CD4-positive, alpha-beta T cell treated with Interleukin-17A for 4 hours (primary cell): ENCODE measurements around the gene RBPJL.

Experiments
- DNase-seq: peaks from one replicate; pipeline ENCODE4 v3.0.0-alpha.2; 2020; ENCODE audit warnings: mixed read lengths

RBPJL gene

DNA sequence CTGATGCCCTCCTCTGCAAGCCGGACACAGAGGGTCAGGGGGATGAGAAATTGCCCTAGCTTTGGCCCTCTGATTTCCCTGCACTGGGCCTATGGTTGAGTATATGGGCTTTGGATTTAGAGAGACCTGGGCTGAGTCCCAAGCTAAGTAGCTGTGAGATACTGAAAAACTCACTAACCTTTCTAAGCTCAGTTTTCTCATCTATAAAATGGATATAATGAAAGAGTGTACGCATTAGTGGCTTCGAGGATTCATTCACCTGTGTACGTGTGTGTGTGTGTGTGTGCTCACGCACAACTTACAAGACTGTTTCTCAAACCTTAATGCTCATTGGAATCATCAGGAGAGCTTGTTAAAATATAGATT lies 12.7 kb upstream of the RBPJL start:
- no peak for DNase-seq

DNA sequence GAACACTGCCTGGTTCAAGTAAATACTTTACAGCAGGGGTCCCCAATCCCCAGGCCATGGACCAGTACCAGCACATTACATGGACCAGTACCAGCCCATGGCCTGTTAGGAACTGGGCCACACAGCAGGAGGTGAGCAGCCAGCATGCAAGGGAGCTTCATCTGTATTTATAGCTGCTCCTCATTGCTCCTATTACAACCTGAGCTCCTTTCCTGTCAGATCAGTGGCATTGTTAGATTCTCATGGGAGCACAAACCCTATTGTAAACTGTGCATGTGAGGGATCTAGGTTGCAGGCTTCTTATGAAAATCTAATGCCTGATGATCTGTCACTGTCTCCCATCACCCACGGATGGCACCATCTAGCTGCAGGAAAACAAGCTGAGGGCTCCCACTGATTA lies 12.0 kb upstream of the RBPJL start:
- no peak for DNase-seq

DNA sequence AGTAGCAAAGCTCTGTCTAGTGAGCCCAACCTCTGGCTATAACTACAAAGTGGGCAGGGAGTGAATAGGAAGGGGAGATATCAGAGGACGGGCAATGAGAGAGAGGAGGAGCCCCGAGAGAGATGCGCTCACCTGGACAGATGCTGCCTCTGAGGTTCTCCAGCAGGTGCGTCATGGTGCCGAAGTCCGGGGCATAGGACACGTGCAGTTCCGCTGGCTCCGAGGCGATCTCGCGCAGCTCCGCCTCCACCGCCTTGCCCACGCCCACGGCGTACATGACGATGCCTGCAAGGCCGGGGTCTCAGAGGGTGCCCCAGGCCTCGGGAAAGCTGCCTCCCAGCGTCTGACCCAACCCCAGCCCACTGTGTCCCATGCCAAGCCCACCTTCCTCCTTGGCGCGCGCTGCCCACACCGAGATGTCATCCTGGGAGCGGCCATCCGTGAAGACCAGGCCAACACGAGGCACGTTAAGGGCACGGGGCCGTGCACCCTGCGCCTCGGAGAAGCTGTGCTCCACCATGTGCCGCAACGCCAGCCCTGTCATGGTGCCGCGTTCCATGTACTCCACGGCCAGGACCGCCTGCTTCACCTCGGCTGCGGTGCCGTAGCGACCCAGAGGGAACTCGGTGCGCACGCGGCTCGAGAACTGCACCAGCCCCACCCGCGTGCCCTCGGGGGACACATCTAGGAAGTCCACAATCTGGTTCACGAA lies 8.7 kb upstream of the RBPJL start:
- DNase-seq = no peak

DNA sequence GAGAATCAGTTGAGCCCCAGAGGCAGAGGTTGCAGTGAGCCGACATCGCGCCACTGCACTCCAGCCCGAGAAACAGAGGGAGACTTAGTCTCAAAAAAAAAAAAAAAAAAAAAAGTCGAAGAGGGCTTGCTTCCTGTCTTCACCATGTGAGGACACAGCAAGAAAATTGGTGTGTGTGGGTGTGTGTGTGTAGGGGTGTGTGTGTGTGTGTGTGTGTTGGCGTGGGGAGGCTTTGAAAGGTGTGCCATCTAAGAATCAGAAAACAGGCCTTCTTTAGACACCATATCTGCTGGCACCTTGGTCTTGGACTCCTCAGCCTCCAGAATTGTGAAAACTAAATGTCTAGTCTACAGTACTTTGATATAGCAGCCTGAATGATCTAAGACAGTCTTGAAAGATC lies 6.9 kb upstream of the RBPJL start:
- DNase-seq = no peak

DNA sequence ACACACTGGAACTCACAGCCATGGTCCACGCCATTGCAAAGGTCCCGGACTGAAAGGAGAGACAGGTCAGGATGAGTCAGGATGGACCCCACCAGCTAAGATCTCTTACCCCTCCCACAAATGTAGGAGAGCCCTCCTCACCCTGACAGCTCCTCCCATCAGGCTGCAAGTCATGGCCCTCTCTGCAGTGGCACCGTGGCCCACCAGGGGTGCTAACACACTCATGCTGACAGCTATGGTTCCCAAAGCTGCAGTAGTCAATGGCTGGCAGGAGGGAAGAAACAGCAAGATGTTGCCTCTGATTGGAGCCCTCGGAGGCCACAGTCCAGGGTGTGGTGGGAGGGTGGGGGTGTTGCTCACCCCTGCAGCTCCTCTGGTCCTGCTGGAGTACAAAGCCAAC lies 5.7 kb upstream of the RBPJL start:
- peak; percentile 12 for DNase-seq

DNA sequence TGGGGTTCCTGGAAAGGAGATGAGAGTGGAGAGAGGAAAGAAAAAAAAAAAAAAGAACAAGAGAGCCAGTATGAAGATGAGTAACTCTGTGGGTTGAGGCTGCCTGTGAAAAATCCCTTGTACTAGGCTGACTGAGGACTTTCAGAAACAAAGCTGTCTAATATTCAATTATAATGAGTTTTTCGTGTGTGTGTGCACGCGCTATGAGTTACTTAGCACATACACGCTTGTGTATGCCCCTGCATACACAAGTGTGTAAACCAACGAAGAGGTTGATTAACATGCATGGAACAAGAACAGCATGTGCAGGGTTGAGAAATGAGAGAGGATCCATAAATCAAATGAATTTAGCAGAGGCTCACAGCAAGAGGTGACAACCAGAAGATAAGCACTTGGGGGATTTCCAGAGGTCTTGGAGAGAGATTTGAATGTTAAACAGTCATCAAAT lies 4.8 kb upstream of the RBPJL start:
- DNase-seq = no peak

DNA sequence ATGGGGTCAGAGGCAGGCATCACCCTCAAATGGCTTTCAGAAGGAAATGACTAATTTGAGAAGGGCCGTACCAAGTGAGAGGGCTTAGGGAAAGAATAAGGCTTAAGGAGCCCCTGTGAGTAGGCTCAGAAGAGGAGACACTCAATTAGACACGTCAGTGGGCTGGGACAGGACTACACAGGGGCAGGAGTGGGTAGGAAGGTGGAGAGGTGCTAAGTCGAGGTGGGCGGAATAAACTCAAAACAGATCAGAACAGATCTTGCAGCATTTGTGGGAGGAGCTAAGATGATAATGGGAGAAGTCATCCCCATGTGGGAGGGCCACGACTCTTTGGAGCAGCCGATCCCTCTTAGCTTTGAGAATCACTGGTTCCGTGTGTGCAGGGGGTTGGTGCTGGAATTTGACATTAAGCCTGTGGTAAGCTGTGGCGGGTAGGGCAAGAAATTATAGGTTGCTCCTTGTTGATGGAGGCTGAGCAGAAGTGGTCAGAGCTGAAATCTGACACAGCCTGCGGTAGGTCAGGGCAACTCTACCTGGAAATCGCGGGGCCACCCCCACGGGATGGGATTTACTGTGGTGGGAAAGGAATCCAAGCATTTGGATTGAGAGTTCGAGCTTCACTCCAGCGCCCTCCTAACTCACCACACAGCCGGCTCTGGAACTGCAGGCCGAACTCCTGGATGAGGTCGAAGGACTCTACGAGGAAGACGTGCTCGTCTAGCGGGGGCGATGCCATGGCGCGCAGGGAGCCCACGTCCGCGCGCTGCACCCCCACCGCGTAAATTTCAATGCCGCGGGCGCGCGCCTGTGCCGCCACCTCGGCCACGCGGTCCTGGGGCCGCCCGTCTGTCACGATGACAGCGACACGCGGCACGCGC lies 2.8 kb upstream of the RBPJL start:
- no peak for DNase-seq

DNA sequence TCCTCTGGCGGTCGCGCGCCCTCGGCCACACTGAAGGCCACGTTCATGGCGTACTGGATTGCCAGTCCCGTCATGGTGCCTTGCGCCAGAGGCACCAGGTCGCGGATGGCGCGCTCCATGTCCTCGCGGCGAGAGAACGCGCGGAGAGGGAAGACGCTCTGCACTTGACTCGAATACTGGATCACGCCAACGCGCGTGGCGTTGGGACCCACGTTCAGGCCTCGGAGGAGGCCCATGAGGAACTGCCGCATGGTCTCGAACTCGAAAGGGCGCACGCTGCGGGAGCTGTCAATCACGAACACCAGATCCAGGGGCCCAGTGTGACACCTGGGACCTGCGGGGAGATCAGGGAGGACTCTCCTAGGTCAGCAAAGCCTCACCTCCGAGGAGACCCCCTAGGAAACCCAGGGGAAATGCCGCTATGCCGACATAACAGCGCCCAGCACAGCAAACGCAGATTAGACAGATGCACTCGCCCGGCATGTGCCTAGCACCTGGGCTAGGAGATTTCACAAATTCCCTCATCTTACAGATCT lies 2.1 kb upstream of the RBPJL start:
- no peak for DNase-seq

DNA sequence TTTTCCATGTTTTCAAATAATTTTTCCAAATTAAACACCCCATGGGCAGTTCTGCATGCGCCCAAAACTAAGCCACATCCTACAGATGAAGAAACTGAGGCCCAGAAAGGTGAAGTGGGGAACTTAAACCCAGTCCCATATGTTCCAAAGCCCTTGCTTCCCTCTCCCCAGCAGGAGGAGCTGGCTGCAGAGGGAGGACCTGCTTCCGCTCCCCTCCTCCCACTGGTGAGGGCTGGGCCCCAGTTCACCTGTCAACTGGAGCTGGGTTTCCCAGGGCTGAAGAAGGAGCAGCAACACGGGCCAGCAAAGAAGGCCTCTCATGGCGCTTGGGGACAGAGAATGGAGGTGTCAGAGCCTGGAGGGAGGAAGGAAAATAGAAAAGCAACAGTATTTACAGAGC lies 1.4 kb upstream of the RBPJL start:
- DNase-seq = no peak

DNA sequence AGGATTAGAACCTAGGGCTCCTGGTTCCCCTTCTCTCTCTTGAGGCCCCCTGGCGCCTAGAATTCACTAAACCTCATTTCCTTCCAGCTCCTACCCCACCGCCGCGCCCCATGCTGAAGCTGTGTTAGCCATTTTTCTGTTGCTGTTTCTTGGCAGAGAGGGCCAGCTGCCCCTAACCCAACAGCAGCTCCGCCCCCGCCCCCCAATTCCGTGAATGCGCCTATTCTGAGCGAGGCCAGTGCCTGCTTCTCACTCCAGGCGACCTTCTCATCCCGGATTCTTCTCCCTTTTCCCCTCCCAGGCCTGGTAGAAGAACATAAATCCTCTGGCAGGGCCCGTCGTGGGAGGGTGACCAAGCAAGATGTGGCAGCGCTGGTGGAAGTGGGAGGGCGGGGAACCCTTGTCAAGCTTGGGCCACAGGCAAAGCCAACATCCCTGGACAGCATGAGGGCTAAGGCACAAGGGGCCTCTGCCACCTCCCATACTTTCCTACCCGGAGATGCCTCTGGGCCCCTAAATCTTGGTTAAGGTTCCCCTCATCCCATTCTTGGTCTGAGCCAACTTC lies 518 bp downstream of the RBPJL start:
- DNase-seq = no peak

DNA sequence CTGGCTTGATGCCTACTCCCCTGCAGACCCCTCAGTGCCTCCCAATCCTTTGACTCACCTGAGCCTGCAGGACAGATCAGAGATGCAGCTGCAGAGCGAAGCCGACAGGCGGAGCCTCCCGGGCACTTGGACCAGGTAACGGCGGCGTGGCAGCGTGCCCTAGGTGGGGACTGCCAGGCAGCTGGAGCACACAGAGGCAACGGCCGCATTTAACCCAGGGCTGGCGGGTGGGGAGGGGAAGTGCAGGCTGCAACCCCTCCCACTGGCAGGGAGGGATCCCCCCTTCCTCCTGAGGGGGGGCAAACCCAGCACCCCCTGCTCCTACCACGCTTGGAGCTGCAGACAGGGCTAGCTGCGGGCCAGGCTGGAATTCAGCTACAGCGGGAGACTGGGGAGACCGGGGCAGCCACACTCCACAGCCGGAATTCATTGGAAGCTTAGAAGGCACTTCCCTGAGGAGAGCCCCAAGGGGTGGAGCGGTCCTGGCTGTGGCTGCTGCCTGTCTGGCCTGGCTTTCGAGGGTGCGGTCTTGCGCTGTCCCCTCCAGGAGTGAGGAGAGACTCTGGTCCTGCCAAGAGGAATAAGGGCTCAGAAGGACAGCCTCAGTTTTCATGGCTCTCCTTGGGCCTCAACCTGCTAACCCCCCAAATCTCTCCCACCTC lies 1.6 kb downstream of the RBPJL start, which contains the start of gene MATN4:
MATN4 (minus strand) TSS at position 183 of the 662 bp plus-strand sequence. CDS start 2,717 bp downstream, outside the sequence.
- no peak for DNase-seq

DNA sequence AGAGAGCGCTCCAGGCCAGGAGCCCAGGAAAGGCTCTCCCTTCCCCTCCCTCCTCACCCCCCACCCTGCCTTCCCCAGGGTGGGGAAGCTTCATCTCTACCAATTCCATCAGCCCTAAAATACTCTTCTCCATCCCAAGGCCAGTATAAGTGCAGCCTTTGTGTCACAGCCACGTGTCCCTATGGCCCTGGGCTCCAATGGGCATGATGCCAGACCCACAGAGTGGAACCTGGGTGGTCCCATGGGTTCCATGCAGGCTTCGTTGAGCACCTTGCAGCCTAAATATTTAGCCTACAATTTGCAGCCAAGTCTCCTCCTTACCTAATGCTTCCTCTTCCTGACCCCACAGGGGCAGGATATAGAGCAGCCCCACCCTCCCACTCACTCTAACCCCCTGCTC lies 2.4 kb downstream of the RBPJL start:
- no peak for DNase-seq

DNA sequence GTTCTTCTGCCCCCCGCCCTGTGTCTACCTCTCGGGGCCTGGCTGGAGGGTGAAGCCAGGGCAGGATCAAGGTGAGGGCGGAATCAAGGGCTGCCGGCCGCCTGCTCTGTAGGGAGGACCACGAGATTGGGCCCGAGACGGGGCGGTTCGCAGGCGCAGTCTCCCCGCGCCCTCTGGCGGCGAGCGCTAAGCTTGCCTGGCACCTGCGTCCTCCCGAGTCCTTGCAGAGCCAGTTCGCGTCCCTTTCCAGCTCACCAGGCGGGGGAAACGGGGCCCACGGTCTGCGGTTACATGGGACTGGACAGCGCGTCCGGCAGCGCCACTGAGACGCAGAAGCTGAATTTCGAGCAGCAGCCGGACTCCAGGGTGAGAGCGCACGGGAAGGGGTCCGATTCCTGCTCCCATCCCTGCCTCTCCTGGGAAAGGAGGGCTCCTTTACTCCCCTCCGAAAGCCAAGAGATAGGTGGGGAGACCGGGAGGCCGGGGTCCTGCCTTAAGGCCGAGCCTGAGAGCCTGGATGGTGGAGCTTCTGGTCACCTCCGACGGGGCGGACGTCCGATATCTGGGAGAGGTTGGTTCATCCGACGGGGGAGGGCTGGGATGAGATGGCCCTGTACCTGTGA lies 5.1 kb downstream of the RBPJL start:
- DNase-seq = peak; percentile 63

DNA sequence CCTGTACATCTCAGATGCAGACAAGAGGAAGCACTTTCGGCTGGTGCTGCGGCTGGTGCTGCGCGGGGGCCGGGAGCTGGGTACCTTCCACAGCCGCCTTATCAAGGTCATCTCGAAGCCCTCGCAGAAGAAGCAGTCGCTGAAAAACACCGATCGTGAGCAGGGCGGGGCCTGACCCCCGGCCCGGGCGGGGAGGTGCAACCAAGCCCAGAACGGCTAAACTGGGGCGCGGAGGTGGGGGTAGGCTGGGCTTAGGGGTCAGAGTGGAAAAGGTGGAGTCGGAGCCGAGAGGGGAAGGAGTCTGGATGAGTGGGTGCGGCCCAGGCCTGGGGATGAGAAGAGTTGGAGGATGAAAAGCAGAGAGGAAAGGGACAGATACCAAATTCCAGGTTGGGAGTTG lies 5.6 kb downstream of the RBPJL start:
- no peak for DNase-seq

DNA sequence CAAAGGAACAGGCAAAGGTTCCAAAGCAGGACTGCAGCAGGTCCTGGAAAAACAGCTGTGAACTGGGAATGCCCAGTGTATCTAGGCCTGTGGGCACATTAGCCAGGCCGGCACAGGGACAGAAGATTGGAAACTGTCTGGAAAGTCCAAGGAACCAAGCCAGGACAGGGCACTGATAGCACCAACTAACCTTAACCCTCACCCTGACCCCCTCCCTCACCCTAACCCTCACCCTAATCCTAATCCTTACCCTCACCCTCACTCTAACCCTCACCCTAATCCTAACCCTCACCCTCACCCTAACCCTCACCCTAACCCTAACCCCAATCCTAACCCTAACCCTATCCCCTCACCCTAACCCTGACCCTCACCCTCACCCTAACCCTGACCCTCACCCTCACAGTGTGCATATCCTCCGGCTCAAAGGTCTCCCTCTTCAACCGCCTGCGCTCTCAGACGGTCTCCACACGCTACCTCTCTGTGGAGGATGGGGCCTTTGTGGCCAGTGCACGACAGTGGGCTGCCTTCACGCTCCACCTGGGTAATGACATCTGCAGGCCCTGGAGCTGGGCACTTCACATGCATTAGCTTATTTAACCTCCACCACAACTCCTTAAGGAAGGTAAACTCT lies 6.5 kb downstream of the RBPJL start:
- no peak for DNase-seq

DNA sequence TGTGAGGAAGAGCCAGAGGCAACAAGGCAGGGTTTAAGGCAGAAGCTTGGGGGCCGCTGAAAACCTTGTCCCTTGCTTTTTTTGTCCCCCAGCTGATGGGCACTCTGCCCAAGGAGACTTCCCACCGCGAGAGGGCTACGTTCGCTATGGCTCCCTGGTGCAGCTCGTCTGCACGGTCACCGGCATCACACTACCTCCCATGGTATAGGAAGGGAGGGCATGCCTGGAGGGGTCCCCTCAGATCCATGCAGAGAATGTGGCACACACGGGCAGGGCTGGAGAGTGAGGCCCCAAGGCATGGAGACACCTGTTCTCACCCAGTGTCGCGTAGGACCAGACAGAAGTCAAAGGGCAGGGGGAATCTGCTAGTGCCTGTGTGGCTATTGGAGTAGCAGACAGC lies 7.3 kb downstream of the RBPJL start:
- DNase-seq = no peak

DNA sequence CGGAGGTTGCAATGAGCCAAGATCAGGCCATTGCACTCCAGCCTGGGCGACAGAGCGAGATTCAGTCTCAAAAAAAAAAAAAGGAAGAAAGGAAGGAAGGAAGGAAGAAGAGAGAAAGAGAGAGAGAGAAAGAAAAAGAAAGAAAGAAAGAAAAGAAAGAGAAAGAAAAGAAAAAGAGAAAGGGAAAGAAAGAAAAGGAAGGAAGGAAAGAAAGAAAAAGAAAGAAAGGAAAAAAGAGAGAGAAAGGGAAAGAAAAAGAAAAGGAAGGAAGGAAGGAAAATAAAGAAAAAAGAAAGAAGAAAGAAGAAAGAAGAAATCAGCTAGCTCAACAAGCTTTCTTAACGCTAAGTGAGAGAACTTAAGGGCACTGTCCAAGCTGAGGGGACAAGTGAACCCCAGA lies 9.0 kb downstream of the RBPJL start:
- DNase-seq = no peak

DNA sequence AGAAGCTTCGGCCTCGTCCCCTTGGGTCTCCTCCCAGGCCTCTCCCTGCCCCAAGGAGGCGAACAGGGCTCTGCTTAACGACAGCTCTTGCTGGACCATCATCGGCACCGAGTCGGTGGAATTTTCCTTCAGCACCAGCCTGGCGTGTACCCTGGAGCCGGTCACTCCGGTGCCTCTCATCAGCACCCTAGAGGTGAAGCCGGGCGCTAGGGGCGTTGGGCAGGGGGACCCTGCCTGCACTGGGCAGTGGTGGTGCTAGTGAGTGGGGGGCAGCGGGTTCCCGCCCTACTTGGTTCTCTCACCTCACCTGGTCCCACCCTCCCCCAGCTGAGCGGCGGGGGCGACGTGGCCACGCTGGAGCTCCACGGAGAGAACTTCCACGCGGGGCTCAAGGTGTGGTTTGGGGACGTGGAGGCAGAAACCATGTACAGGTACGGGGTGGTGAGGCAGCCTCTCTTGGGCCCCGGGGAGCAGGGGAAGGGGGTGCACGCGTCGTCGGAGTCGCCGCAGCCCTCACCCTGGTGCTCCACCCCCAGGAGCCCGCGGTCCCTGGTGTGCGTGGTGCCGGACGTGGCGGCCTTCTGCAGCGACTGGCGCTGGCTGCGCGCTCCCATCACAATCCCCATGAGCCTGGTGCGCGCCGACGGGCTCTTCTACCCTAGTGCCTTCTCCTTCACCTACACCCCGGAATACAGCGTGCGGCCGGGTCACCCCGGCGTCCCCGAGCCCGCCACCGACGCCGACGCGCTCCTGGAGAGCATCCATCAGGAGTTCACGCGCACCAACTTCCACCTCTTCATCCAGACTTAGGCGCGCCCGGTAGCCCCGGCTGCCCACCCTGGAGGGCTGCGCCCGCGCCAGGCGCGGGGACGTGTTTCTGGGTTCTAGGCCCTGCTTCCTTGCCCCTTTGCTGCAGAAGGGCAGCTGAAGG lies 9.8 kb downstream of the RBPJL start:
- DNase-seq = no peak

DNA sequence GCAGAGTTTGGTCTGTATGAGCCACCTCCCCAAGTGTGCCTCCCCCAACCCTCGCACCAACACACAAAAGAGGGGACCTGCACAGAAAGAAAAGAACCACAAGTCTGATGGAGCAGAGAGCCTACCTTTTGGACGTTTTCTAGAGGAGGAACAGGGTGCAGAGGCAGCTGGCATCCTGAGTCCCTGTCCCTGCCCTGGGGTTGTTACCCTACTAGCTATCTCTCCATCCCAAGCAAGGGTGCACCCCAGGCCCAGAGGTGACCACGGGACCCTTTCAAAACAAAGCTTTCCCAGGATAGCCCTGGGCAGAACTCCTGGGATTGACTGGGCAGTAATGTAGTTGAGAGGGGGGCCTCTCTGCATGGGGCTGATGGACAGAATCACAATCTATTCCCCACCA lies 11.2 kb downstream of the RBPJL start:
- DNase-seq = no peak

DNA sequence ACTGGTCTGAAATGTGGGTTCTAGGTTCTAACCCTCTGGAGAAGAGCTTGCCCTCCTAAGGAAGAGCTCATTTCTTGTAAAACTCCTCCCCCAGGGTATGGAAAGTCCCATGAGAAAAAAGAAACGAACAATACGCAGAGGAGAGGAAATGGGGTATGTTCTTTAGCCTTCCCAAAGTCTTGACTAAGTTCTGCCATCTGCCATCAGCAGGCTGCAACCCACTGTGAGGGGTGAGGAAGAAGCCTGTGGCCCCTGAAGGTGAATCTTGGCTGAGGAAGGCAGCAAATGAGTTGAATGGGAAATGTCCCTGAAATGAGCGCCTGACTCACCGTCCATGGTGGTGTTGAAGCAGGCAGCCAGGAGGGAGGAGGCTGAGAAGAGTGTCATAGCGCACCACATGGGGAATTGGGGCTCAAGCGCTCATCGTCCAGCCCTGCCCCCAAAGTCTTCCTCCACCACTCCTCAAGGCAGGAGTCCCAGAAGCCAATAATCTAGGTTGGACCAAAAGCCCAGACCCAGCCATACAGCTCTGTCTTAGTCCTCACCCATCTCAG lies 11.8 kb downstream of the RBPJL start:
- no peak for DNase-seq

DNA sequence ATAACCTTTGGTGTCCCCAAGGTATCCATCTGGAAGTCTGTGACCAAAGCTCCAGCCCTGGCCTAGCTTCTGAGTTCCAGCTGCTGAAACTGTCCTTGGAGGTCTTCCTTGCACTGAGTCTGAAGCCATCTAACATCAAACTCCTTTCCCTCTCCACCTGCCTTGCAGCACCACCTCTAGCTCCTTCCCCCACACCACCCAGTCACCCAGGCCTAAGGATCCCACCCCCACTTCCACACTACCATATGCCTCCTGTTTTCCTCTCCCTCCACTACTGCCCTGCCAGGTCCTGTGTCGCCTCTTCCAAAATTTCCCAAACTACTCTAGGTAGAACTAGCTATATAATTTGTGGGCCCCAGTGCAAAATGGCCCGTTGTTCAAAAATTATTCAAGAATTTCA lies 12.3 kb downstream of the RBPJL start:
- no peak for DNase-seq
